Transverse colon (tissue), 4 donors: ENCODE results near the gene OR6X1.

Experiments
- EP300 ChIP-seq: sonication (generic); formaldehyde crosslinking; IDR thresholded peaks from one replicate; pipeline ENCODE4 v1.6.1; 2017; ENCODE audit warnings: antibody characterized with exemption, low read depth
- POLR2A ChIP-seq: fragments of 450-650 bp; IDR thresholded peaks from one replicate; pipeline ENCODE4 v1.6.1; 2016; ENCODE audit warnings: antibody characterized with exemption, mild to moderate bottlenecking, moderate library complexity
- POLR2AphosphoS5 ChIP-seq, 3 donors: sonication (generic); formaldehyde crosslinking; IDR thresholded peaks; one replicate each; pipeline ENCODE4 v1.6.1; 2016; ENCODE audit warnings: antibody characterized with exemption in 3 of 3
- TF ChIP-seq, protein P1 (sequence below), 5 experiments: fragments of 200-600 bp in 3 of 5; fragments of 450-650 bp in 2 of 5; sonication (generic) in 3 of 5; IDR thresholded peaks; 1 replicate in 2 of 5; 2 replicates in 3 of 5; pipeline ENCODE4 v1.5.1; 2016 to 2017; ENCODE audit warnings: antibody characterized with exemption in 5 of 5, inconsistent platforms in 3 of 5, mild to moderate bottlenecking in 2 of 5, moderate library complexity in 1 of 5

DNA sequence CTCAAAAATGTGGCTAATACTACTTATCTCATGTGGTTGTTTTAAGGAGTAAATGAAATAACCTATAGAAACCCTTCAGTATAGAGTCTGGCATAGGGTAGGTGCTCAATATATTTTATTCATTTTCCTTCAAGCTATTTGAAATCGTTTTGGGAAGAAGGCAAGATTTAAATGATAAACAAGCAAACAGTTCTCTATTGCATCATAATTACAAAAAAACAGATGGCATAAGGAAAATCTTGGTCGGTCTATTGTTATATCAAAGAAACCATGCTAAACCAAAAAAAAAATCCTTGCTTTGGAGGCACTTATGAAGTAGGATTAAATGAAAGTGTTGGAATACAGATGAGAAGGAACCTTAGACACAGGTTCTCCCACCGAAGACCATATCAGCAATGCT, 17.5 kb downstream of the OR6X1 start:
- TF ChIP-seq, protein P1, sequence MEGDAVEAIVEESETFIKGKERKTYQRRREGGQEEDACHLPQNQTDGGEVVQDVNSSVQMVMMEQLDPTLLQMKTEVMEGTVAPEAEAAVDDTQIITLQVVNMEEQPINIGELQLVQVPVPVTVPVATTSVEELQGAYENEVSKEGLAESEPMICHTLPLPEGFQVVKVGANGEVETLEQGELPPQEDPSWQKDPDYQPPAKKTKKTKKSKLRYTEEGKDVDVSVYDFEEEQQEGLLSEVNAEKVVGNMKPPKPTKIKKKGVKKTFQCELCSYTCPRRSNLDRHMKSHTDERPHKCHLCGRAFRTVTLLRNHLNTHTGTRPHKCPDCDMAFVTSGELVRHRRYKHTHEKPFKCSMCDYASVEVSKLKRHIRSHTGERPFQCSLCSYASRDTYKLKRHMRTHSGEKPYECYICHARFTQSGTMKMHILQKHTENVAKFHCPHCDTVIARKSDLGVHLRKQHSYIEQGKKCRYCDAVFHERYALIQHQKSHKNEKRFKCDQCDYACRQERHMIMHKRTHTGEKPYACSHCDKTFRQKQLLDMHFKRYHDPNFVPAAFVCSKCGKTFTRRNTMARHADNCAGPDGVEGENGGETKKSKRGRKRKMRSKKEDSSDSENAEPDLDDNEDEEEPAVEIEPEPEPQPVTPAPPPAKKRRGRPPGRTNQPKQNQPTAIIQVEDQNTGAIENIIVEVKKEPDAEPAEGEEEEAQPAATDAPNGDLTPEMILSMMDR (IDR thresholded peaks at IDR 0.05), result no peak
- TF ChIP-seq POLR2A (no peak), EP300 (no peak), POLR2AphosphoS5 (IDR thresholded peaks at IDR 0.05) (no peak)
